Measurements from ENCODE around the gene AHSG.

Gene AHSG

DNA sequence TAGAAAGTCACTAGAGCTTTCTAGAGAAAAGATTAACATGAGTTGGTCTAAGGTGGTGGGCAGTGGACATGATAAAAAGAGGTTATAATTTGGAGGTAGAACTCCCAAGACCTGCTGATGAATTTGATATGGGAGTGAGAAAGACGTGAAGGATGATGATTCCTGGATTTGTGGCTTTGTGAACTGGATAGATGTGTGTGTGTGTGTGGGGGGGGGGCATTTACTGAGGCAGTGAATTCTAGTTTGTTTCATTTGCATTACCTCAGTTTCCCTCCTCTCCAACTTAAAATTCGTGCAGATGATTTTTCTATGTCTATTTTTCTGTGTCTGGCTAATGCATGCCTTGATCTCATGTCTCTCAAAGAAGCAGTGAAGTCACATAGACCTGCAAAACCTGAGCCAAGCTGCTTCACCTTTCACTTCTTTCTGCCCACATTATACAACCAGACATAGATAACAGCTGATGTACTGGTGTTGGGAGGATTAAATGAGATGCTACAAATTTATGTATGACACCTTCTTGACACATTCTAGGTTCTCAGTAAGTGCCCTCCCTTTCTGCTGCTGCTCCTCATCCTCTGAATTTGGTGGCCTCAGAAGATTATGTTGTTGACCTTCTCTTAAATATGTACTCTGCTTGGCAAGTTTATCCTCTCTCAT, 9.9 kb downstream of the AHSG start:
- DNase-seq (ENCODE audit: low read depth) = no peak
- H3K4me3 ChIP-seq (ENCODE audit: low read length) = no peak overlapping the region
- TF ChIP-seq, protein P1, sequence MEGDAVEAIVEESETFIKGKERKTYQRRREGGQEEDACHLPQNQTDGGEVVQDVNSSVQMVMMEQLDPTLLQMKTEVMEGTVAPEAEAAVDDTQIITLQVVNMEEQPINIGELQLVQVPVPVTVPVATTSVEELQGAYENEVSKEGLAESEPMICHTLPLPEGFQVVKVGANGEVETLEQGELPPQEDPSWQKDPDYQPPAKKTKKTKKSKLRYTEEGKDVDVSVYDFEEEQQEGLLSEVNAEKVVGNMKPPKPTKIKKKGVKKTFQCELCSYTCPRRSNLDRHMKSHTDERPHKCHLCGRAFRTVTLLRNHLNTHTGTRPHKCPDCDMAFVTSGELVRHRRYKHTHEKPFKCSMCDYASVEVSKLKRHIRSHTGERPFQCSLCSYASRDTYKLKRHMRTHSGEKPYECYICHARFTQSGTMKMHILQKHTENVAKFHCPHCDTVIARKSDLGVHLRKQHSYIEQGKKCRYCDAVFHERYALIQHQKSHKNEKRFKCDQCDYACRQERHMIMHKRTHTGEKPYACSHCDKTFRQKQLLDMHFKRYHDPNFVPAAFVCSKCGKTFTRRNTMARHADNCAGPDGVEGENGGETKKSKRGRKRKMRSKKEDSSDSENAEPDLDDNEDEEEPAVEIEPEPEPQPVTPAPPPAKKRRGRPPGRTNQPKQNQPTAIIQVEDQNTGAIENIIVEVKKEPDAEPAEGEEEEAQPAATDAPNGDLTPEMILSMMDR (IDR thresholded peaks at IDR 0.05; ENCODE audit: insufficient read depth, low read depth, low read length, missing control alignments) = no peak

DNA sequence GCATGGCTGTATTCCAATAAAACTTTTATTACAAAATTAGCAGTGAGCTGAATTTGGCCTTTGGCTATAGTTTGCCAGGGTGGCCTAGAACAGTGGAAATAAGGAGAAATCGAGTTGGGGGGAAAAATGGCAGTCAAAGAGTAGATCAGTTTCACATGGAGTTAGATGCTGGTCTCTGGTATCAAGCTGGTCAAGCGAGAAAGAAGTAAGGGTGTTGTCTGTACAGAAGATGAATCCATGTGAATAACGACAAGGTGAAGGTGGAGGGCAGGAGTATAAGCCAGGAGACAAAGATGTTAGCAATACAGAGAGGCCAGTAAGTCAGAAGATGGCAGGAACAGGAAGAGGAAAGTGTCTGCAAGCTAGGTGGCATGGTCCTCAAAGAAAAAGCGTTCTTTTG, 11.7 kb downstream of the AHSG start:
- TF ChIP-seq, protein P1 (IDR thresholded peaks at IDR 0.05; ENCODE audit: insufficient read depth, low read depth, low read length, missing control alignments) = no peak
- DNase-seq (ENCODE audit: low read depth) = no peak
- no peak overlapping the region for H3K4me3 ChIP-seq (ENCODE audit: low read length)

DNA sequence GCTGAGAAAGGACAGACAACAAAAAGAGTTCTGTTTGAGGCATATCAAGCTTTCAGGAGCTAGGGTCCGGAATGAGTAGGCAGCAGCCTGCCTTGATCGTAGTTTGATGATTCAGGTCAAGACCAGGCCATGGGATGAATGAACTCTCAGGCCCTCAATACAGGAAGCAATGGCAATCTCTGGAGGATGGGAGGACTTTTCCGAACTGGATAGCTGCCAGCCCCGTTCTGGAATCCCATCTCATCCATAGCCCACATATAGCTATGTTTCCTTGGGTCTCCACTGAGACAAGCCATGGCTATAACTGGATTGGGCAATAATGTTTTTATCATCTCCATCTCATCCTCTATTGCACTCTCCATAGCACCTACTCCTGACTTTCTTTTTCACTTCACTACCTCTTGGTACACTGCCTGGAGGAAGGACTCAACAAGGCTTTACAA, 12.8 kb downstream of the AHSG start:
- TF ChIP-seq, protein P1 (IDR thresholded peaks at IDR 0.05; ENCODE audit: insufficient read depth, low read depth, low read length, missing control alignments) = no peak
- no peak overlapping the region for H3K4me3 ChIP-seq (ENCODE audit: low read length)
- DNase-seq (ENCODE audit: low read depth) = no peak

DNA sequence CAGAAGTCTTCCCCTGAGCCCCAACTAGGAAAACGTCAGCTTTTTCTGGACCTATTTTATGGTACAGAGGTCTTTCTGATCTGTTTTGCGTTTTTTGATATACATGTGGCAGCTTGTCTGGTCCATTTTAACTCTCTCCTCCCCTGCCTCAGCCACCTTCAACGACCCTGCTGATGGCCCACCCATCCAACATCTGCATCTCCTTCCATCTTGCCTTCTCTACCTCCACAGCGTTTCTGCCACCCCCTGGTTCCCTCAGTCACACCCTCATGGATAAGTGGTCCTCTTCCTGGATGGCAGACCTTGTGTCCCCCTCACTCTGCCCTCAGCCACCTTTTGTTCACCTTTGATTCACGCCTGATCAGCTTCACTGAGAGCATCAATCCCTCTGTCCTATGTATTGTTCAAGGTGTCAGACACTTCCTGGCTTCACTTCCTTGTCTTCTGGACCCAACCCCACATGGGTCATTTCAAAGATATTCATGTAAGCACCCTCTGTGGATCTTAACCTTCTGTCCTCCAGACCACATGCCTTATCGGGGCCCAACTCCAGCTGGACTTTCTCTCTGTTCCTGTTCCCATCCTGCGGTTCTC, 13.5 kb downstream of the AHSG start:
- TF ChIP-seq, protein P1 (IDR thresholded peaks at IDR 0.05; ENCODE audit: insufficient read depth, low read depth, low read length, missing control alignments) = no peak
- DNase-seq (ENCODE audit: low read depth) = no peak
- no peak overlapping the region for H3K4me3 ChIP-seq (ENCODE audit: low read length)

DNA sequence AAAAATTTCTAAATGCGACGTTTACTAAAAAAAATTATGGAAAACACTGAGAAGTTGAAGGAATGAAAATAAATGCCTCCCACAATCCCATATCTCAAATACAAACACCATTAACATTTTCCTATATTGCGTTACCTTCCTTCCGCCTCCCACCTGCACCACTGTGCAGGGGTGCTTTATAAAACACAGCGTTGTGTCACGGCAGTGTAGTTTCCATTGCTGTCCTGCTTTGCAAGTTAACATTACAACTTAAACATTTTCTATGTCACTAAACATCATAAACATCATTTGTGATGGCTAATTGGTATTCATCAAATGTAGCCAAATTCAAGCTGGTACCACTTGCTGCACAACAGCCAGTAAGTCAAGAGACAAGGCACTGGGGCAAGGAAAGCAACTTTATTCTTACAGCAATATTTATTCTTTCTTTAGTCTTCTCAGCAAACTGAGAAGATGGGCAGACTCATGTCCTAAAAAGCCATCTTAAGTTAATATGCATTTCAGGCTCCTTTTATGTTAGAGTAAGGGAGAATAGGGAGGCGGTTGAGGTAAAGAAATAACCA, 15.1 kb downstream of the AHSG start:
- TF ChIP-seq, protein P1 (IDR thresholded peaks at IDR 0.05; ENCODE audit: insufficient read depth, low read depth, low read length, missing control alignments) = no peak
- no peak overlapping the region for H3K4me3 ChIP-seq (ENCODE audit: low read length)
- no peak for DNase-seq (ENCODE audit: low read depth)

DNA sequence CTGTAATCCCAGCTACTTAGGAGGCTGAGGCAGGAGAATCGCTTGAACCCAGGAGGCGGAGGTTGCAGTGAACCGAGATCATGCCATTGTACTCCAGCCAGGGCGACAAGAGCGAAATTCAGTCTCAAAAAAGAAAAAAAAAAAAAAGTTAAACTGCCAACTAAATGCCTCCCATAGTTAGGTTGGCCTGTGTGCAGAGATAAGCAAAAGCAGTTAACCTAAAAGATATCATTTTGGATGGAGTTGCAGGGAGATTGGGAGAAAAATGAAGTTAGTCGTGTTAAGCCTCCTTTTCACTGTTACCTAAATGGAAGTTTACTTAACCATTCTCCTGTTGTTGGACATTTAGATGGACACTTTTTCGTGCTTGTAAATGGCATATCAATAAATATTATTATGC, 15.9 kb downstream of the AHSG start:
- H3K4me3 ChIP-seq (ENCODE audit: low read length) = no peak overlapping the region
- TF ChIP-seq, protein P1 (IDR thresholded peaks at IDR 0.05; ENCODE audit: insufficient read depth, low read depth, low read length, missing control alignments) = no peak
- no peak for DNase-seq (ENCODE audit: low read depth)

Data from epithelial cell of esophagus (primary cell).